ENCODE measurements around the gene ARHGEF2. TPM values are rescaled to one million over a fixed set of nuclear protein-coding genes. Genes with fewer than 3 reads are reported as not detected.

ARHGEF2 gene
- total and polyA plus RNA-seq, 8 donors, result 10.3 to 39.0 (median 20.3) TPM

DNA sequence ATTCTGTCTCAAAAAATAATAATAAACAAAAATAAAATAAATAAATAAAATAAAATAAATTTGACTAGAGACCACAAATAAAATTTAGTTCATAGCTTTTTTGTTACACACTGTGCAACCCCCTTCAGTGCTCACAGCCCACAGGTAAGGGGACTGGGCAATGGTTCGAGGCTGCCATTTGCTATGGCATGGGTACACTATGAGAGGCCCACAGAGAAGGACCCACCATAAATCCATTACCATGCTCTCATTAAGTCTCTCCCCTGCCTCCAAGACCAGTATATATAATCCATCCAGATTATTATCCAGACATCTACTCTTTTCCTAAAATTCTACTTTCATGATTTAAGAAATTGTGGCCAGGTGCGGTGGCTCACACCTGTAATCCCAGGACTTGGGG is 58.5 kb downstream of the ARHGEF2 start:
- FAIRE-seq (no peak), DNase-seq (no peak), ATAC-seq (no peak)
- WGBS, 2 donors, result 94 to 98% methylated on average over 2 of the region's 2 CpGs
- no peaks in the 10 kb centered on the region for H3K27me3 ChIP-seq
- H3K9me3 ChIP-seq, result no peaks in the 10 kb centered on the region
- H3K27ac ChIP-seq, result no peak overlapping the region
- no peak overlapping the region for H3K4me3 ChIP-seq
- peaks cover 17 to 93% (median 60%) of the 10 kb centered on the region in 3 donors for H3K36me3 ChIP-seq
- TF ChIP-seq, protein P1, sequence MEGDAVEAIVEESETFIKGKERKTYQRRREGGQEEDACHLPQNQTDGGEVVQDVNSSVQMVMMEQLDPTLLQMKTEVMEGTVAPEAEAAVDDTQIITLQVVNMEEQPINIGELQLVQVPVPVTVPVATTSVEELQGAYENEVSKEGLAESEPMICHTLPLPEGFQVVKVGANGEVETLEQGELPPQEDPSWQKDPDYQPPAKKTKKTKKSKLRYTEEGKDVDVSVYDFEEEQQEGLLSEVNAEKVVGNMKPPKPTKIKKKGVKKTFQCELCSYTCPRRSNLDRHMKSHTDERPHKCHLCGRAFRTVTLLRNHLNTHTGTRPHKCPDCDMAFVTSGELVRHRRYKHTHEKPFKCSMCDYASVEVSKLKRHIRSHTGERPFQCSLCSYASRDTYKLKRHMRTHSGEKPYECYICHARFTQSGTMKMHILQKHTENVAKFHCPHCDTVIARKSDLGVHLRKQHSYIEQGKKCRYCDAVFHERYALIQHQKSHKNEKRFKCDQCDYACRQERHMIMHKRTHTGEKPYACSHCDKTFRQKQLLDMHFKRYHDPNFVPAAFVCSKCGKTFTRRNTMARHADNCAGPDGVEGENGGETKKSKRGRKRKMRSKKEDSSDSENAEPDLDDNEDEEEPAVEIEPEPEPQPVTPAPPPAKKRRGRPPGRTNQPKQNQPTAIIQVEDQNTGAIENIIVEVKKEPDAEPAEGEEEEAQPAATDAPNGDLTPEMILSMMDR (IDR thresholded peaks at IDR 0.05), result no peak
- H3K4me1 ChIP-seq, result no peaks in the 10 kb centered on the region
- intact Hi-C loops (cut with DNase I), result no loop called here

DNA sequence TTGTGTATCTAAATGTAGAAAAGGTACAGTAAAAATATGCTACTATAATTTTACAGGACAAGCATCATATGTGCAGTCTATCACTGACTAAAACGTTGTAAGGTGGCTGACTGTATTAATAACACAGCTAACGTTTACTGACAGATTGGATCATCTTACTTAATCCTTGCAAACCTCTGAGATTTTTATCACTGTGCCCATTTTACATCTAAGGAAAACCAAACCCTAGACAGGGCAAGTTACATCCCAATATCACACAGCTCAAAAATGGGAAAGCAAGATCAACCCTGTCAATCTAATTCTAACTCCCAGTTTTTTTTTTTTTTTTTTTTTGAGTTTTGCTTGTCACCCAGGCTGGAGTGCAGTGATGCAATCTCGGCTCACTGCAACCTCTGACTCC is 59.7 kb downstream of the ARHGEF2 start:
- ATAC-seq, result no peak
- no peak for DNase-seq
- no peaks in the 10 kb centered on the region for H3K27me3 ChIP-seq
- TF ChIP-seq, protein P1 (IDR thresholded peaks at IDR 0.05), result no peak
- FAIRE-seq, result no peak
- intact Hi-C loops (cut with DNase I), result no loop called here
- H3K36me3 ChIP-seq, result peaks cover 16 to 92% (median 49%) of the 10 kb centered on the region in 3 donors
- no peak overlapping the region for H3K4me3 ChIP-seq
- WGBS, 2 donors, result 56 to 66% methylated on average over 3 of the region's 3 CpGs
- H3K4me1 ChIP-seq, result no peaks in the 10 kb centered on the region
- no peaks in the 10 kb centered on the region for H3K9me3 ChIP-seq
- H3K27ac ChIP-seq, result no peak overlapping the region

DNA sequence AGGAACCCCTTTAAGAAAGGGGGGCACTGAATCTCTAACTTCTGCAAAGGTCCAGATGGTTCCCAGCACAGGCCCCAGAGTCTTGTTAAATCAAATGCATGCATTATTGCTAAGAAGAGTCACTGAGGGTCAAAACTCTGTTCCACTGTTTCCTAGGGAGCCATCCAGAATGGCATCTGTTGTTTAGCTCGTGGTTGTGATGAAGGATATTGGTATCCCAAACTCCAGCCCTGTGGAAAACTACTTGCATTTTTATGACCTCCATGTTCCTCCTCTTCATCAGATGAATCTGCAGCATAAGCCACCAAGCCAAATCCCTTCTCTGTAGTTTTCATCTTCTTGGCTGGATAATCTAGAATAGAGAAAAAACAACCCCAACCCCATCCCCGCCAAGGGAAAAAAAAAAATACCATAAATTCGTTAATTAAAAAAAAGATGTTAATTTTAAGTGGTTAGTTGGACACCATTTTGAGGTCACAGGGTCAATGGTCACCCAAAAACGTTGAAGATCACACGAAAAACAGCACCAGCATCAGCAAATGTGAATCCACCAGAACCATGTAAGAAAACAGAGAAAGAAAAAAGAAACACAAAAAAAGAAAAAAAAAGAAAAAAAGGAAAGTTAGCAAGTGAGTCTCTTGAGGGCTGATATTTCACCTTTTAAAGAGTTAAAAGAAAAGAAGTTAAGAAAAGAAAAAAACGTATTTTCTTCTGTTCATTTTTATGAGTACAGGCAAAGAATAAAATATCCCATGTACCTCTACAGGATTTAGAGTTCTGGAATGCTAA is 64.2 kb downstream of the ARHGEF2 start:
- H3K9me3 ChIP-seq, result no peaks in the 10 kb centered on the region
- FAIRE-seq (no peak), ATAC-seq (no peak), DNase-seq (no peak)
- intact Hi-C loops (cut with DNase I), result no loop called here
- TF ChIP-seq, protein P1 (IDR thresholded peaks at IDR 0.05), result no peak
- WGBS, 2 donors, result 66 to 70% methylated on average over 6 of the region's 6 CpGs
- H3K27ac ChIP-seq, result no peak overlapping the region
- no peak overlapping the region for H3K4me3 ChIP-seq
- peaks cover 0 to 8% (median 3%) of the 10 kb centered on the region in 3 donors for H3K4me1 ChIP-seq
- H3K27me3 ChIP-seq, result no peaks in the 10 kb centered on the region
- peaks cover 11 to 59% (median 19%) of the 10 kb centered on the region in 3 donors for H3K36me3 ChIP-seq

DNA sequence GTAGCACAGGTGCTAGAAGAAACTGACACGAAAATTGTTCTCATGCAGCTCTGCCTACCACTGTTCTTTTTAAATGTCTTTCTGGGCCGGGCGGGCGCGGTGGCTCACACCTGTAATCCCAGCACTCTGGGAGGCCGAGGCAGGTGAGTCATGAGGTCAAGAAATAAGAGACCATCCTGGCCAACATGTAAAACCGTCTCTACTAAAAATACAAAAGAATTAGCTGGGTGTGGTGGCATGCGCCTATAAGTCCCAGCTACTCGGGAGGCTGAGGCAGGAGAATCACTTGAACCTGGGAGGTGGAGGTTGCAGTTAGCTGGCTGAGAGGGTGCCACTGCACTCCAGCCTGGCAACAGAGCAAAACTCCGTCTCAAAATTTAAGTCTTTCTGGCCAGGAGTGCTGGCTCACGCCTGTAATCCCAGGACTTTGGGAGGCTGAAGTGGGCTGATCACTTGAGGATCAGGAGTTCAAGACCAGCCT is 66.3 kb downstream of the ARHGEF2 start:
- H3K4me3 ChIP-seq, result no peak overlapping the region
- DNase-seq (no peak), FAIRE-seq (no peak), ATAC-seq (peak in 2 of 4 donors; percentile 2 to 11)
- H3K27ac ChIP-seq, result peak overlapping the region in 2 of 4 donors; percentile 65 to 88
- 74 to 75% methylated on average over 11 of the region's 11 CpGs for WGBS, 2 donors
- TF ChIP-seq, protein P1 (IDR thresholded peaks at IDR 0.05), result no peak
- peaks cover 0 to 8% (median 3%) of the 10 kb centered on the region in 3 donors for H3K4me1 ChIP-seq
- H3K27me3 ChIP-seq, result no peaks in the 10 kb centered on the region
- intact Hi-C loops (cut with DNase I), result no loop called here
- peaks cover 6 to 44% (median 18%) of the 10 kb centered on the region in 3 donors for H3K36me3 ChIP-seq
- H3K9me3 ChIP-seq, result no peaks in the 10 kb centered on the region
